Central memory CD8-positive, alpha-beta T cell (primary cell): Measurements from ENCODE around the gene FCN1.
A peak's percentile ranks its signal among the peaks of the same experiment; 100 is the strongest.

Experiments
- ATAC-seq: fragments of 150-1000 bp; cut with Tn5 transposase; replicated peaks from 2 replicates; pipeline ENCODE4 v1.10.0; 2022; ENCODE audit warnings: mild to moderate bottlenecking, moderate FRiP score, moderate number of reproducible peaks; ENCODE audit not compliant: poor library complexity, severe bottlenecking; ENCODE audit errors: extremely low read depth
- DNase-seq, 2 donors: peaks; one replicate each; pipeline ENCODE4 v3.0.0; 2021; ENCODE audit warnings: low spot score in 2 of 2
- H3K27ac Mint-ChIP-seq: one replicate; pipeline ENCODE4 v1.8.0; 2022; ENCODE audit warnings: low read depth, mild to moderate bottlenecking, moderate library complexity, mixed read lengths
- H3K27me3 Mint-ChIP-seq: one replicate; pipeline ENCODE4 v1.8.0; 2022; ENCODE audit warnings: mixed read lengths
- H3K36me3 Mint-ChIP-seq: one replicate; pipeline ENCODE4 v1.8.0; 2022; ENCODE audit warnings: mild to moderate bottlenecking, moderate library complexity, mixed read lengths; ENCODE audit not compliant: insufficient read depth
- H3K4me1 Mint-ChIP-seq: one replicate; pipeline ENCODE4 v1.8.0; 2022; ENCODE audit warnings: mixed read lengths
- H3K4me3 Mint-ChIP-seq: one replicate; pipeline ENCODE4 v1.8.0; 2022; ENCODE audit warnings: mild to moderate bottlenecking, moderate library complexity, mixed read lengths
- H3K9me3 Mint-ChIP-seq: one replicate; pipeline ENCODE4 v1.8.0; 2022; ENCODE audit warnings: mixed read lengths

Gene FCN1

DNA sequence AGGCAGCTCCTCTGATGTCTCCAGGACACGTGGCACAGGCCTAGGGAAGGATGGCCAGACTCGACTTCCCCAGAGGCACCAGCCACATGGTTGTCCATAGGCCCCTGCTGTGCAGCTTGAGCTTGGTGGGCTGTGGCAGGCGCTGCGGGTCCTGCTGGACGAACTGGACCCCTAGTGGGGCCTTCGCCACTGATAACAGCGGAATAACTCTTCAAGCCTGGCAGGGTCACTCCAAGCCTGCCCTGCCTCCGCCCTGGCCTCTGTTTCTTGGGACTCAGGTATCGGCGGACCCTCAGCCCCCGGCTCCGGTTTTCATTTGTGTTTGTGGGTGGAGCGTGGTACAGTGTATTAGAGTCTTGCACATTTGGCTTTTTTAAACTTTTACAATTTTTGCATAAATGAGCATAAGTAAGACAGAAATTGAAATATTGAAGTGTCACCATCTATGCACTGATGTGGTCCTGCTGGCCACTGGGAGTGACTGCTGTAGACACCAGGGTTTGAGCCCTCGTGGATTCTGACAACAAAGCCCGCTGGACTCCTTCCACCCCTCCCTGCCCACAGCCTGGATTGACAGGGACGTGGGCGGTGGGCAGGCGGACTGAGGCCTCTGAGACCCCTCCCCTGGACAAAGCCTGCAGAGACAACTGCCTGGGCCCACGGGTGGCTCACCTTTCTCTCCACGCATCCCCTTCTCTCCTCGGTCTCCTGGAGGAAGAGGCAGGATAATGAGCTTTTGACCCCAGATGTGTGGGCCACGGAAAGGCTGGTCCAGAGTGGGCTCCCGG is 3.8 kb downstream of the FCN1 start:
- H3K27ac Mint-ChIP-seq: no peak overlapping the region
- peaks cover 67% of the 10 kb centered on the region for H3K27me3 Mint-ChIP-seq
- peaks cover 7% of the 10 kb centered on the region for H3K36me3 Mint-ChIP-seq
- ATAC-seq (no peak), DNase-seq (no peak)
- H3K9me3 Mint-ChIP-seq: no peaks in the 10 kb centered on the region
- no peak overlapping the region for H3K4me3 Mint-ChIP-seq
- no peaks in the 10 kb centered on the region for H3K4me1 Mint-ChIP-seq

DNA sequence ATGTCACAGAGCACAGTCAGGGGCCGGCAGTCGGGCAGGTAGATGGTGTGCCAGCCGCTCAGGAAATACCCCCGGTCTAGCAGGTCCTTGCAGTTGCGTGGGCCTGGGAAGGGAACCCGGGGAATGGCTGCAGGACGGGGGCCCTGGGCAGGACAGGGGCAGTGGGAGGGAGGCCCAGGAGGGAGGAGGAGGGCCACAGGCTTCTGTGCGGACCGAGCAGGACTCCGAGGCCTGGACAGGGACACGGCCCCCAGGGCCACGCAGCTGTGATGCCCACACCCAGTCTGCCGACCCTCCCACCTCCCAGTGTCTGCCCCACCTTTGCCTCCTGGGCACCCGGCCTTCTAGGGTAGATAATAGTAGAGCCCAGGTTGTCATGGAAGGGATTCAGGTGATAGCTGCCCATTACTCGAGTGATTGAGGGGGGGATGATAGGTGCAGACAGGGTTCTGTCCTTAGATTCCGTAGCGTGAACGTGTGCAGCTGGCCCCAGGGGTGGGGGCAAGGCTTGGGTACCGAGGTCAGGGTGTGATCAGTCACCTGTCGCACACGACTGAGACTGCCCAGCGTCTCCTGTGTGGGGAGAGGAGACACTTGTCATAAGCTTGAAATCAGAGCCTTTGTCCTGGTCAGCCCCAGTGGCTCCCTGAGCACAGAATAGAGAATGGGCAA is 4.5 kb downstream of the FCN1 start:
- H3K4me3 Mint-ChIP-seq: no peak overlapping the region

DNA sequence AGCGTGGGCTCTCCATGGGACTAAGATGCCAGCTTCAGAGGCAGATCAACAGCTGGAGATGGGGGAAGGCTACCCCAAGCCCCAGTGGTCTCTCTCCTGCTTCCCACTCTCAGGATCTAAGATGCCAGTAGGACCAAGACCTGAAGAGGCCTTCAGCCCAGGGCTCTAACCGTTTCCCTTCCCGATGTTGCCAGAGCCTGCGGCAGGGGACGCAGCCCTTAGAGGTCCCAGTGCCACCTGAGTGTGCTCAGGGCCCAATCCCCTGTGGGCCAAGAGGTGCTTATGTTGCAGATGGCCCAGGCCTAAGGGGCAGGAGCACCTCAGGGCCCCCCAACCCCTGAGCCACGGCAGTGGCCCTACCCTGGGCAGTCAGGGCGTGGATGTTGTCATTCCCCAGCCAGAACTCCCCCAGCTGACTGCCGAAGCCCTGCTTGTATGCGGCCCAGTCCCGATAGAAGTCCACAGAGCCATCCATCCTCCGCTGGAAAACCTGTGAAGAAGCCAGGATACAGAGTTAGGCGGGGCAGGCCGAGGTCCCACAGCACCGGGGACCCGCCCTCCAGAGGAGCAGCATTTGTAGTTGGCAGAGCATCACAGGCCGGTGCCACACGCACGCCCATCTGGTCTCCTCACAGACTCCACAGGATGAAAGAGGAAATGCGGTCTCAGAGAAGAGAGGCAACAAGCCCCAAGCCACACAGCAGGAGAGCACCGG is 5.4 kb downstream of the FCN1 start:
- no peak overlapping the region for H3K4me3 Mint-ChIP-seq
- H3K4me1 Mint-ChIP-seq: no peaks in the 10 kb centered on the region

More for the DNA sequence above, 4.5 kb downstream of the FCN1 start:
- H3K27me3 Mint-ChIP-seq: peaks cover 60% of the 10 kb centered on the region
- H3K36me3 Mint-ChIP-seq: peaks cover 6% of the 10 kb centered on the region
- no peak overlapping the region for H3K27ac Mint-ChIP-seq
- no peak for DNase-seq
- no peak for ATAC-seq
- no peaks in the 10 kb centered on the region for H3K9me3 Mint-ChIP-seq
- H3K4me1 Mint-ChIP-seq: no peaks in the 10 kb centered on the region

GRCh38 chr9:134909511-134910481 is 7.9 kb downstream of the FCN1 start:
- no peak for ATAC-seq
- peaks cover 51% of the 10 kb centered on the region for H3K27me3 Mint-ChIP-seq
- H3K36me3 Mint-ChIP-seq: peaks cover 3% of the 10 kb centered on the region
- H3K9me3 Mint-ChIP-seq: no peaks in the 10 kb centered on the region
- H3K4me1 Mint-ChIP-seq: no peaks in the 10 kb centered on the region
- H3K4me3 Mint-ChIP-seq: no peak overlapping the region
- DNase-seq: no peak
- H3K27ac Mint-ChIP-seq: no peak overlapping the region

More for the DNA sequence above, 5.4 kb downstream of the FCN1 start:
- Mint-ChIP-seq H3K9me3 (no peaks in the 10 kb centered on the region), H3K27me3 (peaks cover 58% of the 10 kb centered on the region), H3K27ac (no peak overlapping the region), H3K36me3 (peaks cover 3% of the 10 kb centered on the region)
- DNase-seq: no peak
- no peak for ATAC-seq

GRCh38 chr9:134908524-134909309 is 9.0 kb downstream of the FCN1 start:
- Mint-ChIP-seq H3K27me3 (peaks cover 55% of the 10 kb centered on the region), H3K9me3 (no peaks in the 10 kb centered on the region), H3K4me1 (no peaks in the 10 kb centered on the region), H3K27ac (no peak overlapping the region), H3K36me3 (peaks cover 3% of the 10 kb centered on the region), H3K4me3 (no peak overlapping the region)
- ATAC-seq: no peak
- DNase-seq: no peak

GRCh38 chr9:134902936-134903335 is 14.8 kb downstream of the FCN1 start:
- ATAC-seq (no peak), DNase-seq (no peak)
- H3K4me1 Mint-ChIP-seq: no peaks in the 10 kb centered on the region
- no peak overlapping the region for H3K27ac Mint-ChIP-seq
- peaks cover 10% of the 10 kb centered on the region for H3K9me3 Mint-ChIP-seq
- no peak overlapping the region for H3K4me3 Mint-ChIP-seq
- H3K27me3 Mint-ChIP-seq: peaks cover 47% of the 10 kb centered on the region
- H3K36me3 Mint-ChIP-seq: no peaks in the 10 kb centered on the region

DNA sequence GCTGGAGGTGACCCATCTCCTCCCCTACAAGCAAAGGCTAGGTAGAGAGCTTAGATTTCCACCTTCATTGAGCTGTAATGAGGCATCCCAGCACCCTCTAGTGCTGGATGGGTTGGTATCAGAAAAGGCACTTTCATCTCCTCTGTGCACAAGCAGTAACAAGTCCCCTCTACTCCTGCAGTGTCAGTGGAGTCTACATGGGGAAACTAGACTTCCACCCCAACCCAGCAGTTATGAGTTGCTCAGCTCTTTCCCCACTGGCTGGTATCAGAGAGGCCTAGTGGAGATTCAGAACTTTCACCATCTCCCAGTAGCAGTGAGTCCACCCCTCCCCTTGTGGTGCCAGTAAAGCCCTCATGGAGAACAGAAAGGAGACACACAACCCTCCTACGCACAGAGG is 17.9 kb downstream of the FCN1 start:
- ATAC-seq: no peak
- Mint-ChIP-seq H3K4me1 (no peaks in the 10 kb centered on the region), H3K36me3 (no peaks in the 10 kb centered on the region), H3K27ac (no peak overlapping the region), H3K9me3 (peaks cover 10% of the 10 kb centered on the region), H3K27me3 (peaks cover 50% of the 10 kb centered on the region), H3K4me3 (no peak overlapping the region)
- DNase-seq: no peak

- ATAC-seq: no peak
- peaks cover 10% of the 10 kb centered on the region for H3K9me3 Mint-ChIP-seq
- no peak overlapping the region for H3K4me3 Mint-ChIP-seq
- no peaks in the 10 kb centered on the region for H3K36me3 Mint-ChIP-seq
- H3K27ac Mint-ChIP-seq: no peak overlapping the region
- no peak for DNase-seq
- H3K4me1 Mint-ChIP-seq: no peaks in the 10 kb centered on the region
- H3K27me3 Mint-ChIP-seq: peaks cover 46% of the 10 kb centered on the region
Measured at GRCh38 chr9:134899168-134899567, 18.5 kb downstream of the FCN1 start.

DNA sequence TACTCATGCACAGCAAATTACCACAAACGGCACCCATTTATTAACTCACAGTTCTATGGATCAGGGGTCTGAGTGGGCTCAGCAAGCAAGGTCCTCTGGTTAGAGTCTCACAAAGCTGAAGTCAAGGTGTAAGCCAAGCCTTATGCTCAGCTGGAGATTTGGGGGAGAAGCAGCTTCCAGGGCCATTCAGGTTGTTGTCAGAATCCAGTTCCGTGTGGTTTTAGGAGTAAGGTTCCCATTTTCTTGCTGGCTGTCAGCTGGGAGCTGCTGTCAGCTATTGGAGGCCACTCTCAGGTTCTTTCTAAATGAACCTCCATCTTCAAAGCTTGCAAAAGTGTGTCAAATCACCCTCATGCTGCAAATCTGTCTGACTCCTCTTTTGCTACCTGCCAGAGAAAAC is 19.4 kb downstream of the FCN1 start:
- peak in 1 of 2 donors; percentile 11 for DNase-seq
- no peak overlapping the region for H3K27ac Mint-ChIP-seq
- H3K4me1 Mint-ChIP-seq: no peaks in the 10 kb centered on the region
- no peaks in the 10 kb centered on the region for H3K36me3 Mint-ChIP-seq
- no peak overlapping the region for H3K4me3 Mint-ChIP-seq
- H3K27me3 Mint-ChIP-seq: peaks cover 46% of the 10 kb centered on the region
- peaks cover 10% of the 10 kb centered on the region for H3K9me3 Mint-ChIP-seq
- no peak for ATAC-seq

DNA sequence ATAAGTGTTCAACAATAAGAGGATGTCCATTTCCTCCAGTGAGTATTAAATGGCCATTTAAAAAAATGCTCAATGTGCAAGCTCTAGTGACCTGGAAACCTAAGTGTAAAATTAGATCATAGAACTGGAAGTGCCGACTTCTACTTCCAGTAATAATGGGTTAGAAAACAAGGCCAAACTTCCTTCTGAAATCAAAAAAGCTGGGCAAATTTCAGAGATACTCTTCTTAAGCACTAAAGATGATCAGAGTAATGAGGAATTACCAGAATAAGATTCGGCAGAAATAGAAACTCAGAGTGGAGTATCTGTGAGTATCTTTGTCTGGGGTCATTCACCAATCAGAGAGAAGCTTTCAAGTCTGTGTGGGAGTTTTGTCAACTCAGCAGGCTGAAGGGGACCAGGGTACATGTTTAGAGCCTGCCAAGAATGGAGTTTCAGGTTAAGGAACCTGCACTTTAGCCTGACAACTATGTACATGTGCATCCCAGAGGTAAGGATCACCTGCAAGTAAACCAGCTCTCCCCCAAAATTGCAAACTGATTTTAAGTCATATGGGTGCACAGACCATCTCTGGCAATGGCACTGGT is 20.0 kb downstream of the FCN1 start:
- Mint-ChIP-seq H3K9me3 (peaks cover 10% of the 10 kb centered on the region), H3K27me3 (peaks cover 46% of the 10 kb centered on the region), H3K36me3 (no peaks in the 10 kb centered on the region), H3K4me1 (no peaks in the 10 kb centered on the region), H3K27ac (no peak overlapping the region), H3K4me3 (no peak overlapping the region)
- ATAC-seq (no peak), DNase-seq (no peak)

GRCh38 chr9:134896834-134897583 is 20.7 kb downstream of the FCN1 start:
- Mint-ChIP-seq H3K9me3 (peaks cover 10% of the 10 kb centered on the region), H3K27me3 (peaks cover 47% of the 10 kb centered on the region), H3K36me3 (no peaks in the 10 kb centered on the region), H3K4me3 (no peak overlapping the region), H3K27ac (no peak overlapping the region), H3K4me1 (no peaks in the 10 kb centered on the region)
- ATAC-seq: no peak
- no peak for DNase-seq
